AG10803 (cell line): Measurements from ENCODE around the gene RAPGEF2.
A peak's percentile ranks its signal among the peaks of the same experiment; 100 is the strongest.

Source experiments
- DNase-seq: peaks from one replicate; pipeline ENCODE4 v3.0.0; 2010; ENCODE audit warnings: low read depth
- H3K4me3 ChIP-seq: 2 replicates; pipeline ENCODE4 v1.5.1; 2011; ENCODE audit warnings: mild to moderate bottlenecking, low read length, control low read depth
- TF ChIP-seq, protein P1 (sequence below): conservative IDR thresholded peaks from 2 replicates; pipeline ENCODE4 v1.5.1; 2011; ENCODE audit warnings: mild to moderate bottlenecking, low read length, control low read depth, inconsistent platforms

RAPGEF2 gene

DNA sequence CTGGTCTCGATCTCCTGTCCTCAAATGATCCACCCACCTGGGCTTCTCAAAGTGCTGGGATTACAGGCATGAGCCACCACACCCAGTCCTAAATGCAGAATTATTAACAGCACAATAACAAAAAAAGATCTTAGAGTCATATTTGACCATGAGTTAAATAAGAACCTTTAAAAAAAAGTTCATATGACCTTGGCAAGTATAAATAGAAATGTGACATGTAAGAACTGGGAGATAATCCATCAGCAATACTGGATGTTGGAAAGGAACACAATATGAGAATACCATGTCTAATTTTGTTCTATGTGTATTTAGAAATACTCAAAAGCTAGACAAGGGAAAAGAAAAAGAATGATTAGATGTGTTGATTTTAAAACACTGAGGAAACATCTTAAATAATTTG lies 231.6 kb downstream of the RAPGEF2 start:
- no peak for DNase-seq
- TF ChIP-seq, protein P1, sequence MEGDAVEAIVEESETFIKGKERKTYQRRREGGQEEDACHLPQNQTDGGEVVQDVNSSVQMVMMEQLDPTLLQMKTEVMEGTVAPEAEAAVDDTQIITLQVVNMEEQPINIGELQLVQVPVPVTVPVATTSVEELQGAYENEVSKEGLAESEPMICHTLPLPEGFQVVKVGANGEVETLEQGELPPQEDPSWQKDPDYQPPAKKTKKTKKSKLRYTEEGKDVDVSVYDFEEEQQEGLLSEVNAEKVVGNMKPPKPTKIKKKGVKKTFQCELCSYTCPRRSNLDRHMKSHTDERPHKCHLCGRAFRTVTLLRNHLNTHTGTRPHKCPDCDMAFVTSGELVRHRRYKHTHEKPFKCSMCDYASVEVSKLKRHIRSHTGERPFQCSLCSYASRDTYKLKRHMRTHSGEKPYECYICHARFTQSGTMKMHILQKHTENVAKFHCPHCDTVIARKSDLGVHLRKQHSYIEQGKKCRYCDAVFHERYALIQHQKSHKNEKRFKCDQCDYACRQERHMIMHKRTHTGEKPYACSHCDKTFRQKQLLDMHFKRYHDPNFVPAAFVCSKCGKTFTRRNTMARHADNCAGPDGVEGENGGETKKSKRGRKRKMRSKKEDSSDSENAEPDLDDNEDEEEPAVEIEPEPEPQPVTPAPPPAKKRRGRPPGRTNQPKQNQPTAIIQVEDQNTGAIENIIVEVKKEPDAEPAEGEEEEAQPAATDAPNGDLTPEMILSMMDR = no peak
- H3K4me3 ChIP-seq = no peak overlapping the region

DNA sequence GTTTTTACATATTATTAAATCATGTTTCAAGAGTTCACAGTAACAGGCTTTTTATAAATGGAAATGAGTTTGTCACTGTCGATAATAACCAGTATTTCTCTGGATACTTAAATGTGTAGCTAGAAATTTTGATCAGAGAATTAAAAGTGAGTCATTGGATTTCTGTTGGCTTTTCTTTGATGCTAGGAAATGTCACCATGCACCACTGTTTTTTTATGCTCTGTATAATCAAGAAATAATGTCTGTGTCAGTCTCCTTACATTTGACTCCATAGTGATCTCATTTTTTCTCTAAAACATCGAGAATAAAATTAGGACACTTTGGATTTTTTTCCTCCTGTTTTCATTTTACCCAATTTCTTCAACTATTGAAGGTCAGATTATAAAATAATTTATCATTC lies 234.2 kb downstream of the RAPGEF2 start:
- TF ChIP-seq, protein P1 = no peak
- no peak overlapping the region for H3K4me3 ChIP-seq
- DNase-seq = no peak

DNA sequence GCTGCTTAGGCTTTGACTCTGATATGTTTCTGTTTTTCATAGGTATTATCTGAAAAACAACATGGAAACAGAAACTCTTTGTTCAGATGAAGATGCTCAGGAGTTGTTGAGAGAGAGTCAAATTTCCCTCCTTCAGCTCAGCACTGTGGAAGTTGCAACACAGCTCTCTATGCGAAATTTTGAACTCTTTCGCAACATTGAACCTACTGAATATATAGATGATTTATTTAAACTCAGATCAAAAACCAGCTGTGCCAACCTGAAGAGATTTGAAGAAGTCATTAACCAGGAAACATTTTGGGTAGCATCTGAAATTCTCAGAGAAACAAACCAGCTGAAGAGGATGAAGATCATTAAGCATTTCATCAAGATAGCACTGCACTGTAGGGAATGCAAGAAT lies 238.6 kb downstream of the RAPGEF2 start:
- DNase-seq = peak; percentile 18

DNA sequence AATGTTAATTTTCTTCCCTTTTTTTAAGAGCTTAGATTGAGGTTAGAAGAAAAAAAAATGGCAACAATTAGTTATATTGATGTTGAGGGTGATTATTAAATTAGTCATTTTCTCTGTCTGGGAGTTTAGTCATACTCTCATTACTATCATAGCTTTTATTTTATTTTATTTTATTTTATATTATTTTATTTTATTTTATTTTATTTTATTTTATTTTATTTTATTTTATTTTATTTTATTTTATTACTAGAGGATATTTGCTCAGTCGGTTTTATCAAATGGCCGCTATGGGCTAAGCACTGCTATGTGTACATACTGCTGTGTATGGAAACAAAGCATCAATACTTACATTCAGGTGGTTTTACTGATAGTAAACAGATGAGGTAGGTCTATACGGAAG lies 239.5 kb downstream of the RAPGEF2 start:
- no peak for DNase-seq
- TF ChIP-seq, protein P1 = no peak
- no peak overlapping the region for H3K4me3 ChIP-seq

More for the DNA sequence above, 238.6 kb downstream of the RAPGEF2 start:
- TF ChIP-seq, protein P1 = no peak
- no peak overlapping the region for H3K4me3 ChIP-seq

DNA sequence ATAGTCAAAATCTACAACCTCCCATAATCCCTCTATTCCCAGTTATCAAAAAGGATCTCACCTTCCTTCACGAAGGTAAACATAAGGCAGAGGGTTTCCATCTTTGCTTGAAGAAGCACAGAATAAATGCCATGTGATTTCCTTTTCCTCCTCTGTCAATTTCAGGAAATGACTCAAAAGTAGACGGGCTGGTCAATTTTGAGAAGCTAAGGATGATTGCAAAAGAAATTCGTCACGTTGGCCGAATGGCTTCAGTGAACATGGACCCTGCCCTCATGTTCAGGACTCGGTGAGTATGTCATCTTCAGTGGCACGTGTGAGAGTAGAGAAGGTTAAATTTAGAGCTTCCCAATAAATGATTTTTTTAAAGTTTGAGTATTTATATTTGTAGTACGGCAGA lies 240.2 kb downstream of the RAPGEF2 start:
- H3K4me3 ChIP-seq = no peak overlapping the region
- no peak for DNase-seq
- TF ChIP-seq, protein P1 = no peak

DNA sequence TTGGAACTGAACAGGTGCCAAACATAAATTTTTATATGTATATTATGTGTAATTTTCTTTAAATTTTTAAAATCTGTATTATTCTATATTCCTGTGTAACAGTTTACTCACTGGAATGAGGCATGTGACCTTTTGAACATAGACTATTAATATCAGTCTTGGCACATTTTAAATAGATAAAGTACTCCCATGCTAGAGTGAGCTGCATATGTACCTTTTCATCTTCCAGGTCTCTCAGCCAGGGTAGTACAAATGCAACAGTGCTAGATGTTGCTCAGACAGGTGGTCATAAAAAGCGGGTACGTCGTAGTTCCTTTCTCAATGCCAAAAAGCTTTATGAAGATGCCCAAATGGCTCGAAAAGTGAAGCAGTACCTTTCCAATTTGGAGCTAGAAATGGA lies 242.0 kb downstream of the RAPGEF2 start:
- TF ChIP-seq, protein P1 = no peak
- DNase-seq = no peak
- no peak overlapping the region for H3K4me3 ChIP-seq

DNA sequence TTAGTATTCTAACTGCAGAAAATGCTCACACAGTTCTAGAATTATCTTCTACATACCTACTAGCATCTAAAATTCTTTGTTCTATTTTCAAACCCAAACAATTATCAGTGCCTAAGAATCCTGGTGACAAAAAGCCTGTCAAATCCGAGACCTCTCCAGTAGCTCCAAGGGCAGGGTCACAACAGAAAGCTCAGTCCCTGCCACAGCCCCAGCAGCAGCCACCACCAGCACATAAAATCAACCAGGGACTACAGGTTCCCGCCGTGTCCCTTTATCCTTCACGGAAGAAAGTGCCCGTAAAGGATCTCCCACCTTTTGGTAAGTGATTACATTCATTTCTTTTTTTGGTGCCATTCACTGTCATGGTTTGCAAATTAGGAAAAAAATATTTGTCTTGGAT lies 243.8 kb downstream of the RAPGEF2 start:
- DNase-seq = no peak
- TF ChIP-seq, protein P1 = no peak
- H3K4me3 ChIP-seq = no peak overlapping the region
